Progenitor cell of endocrine pancreas (in vitro differentiated cells): ENCODE data around the gene CKM. TPM values are rescaled to one million over a fixed set of nuclear protein-coding genes. Genes with fewer than 3 reads are reported as not detected.

Source experiments
- DNase-seq: peaks from one replicate; pipeline ENCODE4 v3.0.0; 2021; ENCODE audit warnings: low spot score; ENCODE audit not compliant: unreplicated experiment
- H3K27ac Mint-ChIP-seq: 2 replicates; pipeline ENCODE4 v1.8.0; 2021; ENCODE audit warnings: mild to moderate bottlenecking, moderate library complexity, mixed read lengths
- H3K27me3 Mint-ChIP-seq: 2 replicates; pipeline ENCODE4 v1.8.0; 2021; ENCODE audit warnings: mixed read lengths
- H3K36me3 Mint-ChIP-seq: 2 replicates; pipeline ENCODE4 v1.8.0; 2022; ENCODE audit warnings: mixed read lengths; ENCODE audit not compliant: insufficient read depth
- H3K4me1 Mint-ChIP-seq: 2 replicates; pipeline ENCODE4 v1.8.0; 2021; ENCODE audit warnings: low read depth, mixed read lengths
- H3K4me3 Mint-ChIP-seq: 2 replicates; pipeline ENCODE4 v1.8.0; 2021; ENCODE audit warnings: low read depth, mild to moderate bottlenecking, moderate library complexity, mixed read lengths
- H3K9me3 Mint-ChIP-seq: 2 replicates; pipeline ENCODE4 v1.8.0; 2021; ENCODE audit warnings: low read depth, mixed read lengths
- total RNA-seq: library from RNA; stranded (reverse); gene quantifications from 2 replicates; pipeline ENCODE4 v1.2.1, GENCODE V29; 2021
- TF ChIP-seq, protein P1 (sequence below): fragments of 200-600 bp; sonication (generic); IDR thresholded peaks from one replicate; pipeline ENCODE4 v1.5.0; 2021; ENCODE audit warnings: antibody characterized with exemption, mild to moderate bottlenecking; ENCODE audit not compliant: unreplicated experiment

Gene CKM
- total RNA-seq, 1 donor from 2014 or later, result not detected

DNA sequence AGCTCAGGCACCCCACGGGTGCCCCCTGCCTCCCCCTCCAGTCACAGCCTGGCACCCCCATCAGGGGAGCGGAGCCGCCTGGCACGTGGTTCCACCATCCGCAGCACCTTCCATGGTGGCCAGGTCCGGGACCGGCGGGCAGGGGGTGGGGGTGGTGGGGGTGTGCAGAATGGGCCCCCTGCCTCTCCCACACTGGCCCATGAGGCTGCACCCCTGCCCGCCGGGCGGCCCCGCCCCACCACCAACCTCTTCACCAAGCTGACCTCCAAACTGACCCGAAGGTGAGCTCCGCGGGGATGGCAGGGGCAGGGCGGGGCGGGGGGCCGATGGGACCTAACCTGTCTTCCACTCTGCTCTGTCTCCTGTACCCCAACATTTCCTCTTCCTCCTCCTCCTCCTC lies 25.0 kb downstream of the CKM start:
- TF ChIP-seq, protein P1, sequence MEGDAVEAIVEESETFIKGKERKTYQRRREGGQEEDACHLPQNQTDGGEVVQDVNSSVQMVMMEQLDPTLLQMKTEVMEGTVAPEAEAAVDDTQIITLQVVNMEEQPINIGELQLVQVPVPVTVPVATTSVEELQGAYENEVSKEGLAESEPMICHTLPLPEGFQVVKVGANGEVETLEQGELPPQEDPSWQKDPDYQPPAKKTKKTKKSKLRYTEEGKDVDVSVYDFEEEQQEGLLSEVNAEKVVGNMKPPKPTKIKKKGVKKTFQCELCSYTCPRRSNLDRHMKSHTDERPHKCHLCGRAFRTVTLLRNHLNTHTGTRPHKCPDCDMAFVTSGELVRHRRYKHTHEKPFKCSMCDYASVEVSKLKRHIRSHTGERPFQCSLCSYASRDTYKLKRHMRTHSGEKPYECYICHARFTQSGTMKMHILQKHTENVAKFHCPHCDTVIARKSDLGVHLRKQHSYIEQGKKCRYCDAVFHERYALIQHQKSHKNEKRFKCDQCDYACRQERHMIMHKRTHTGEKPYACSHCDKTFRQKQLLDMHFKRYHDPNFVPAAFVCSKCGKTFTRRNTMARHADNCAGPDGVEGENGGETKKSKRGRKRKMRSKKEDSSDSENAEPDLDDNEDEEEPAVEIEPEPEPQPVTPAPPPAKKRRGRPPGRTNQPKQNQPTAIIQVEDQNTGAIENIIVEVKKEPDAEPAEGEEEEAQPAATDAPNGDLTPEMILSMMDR, result no peak
- DNase-seq, result no peak
- no peaks in the 10 kb centered on the region for H3K9me3 Mint-ChIP-seq
- H3K27me3 Mint-ChIP-seq, result no peaks in the 10 kb centered on the region
- peaks cover 40% of the 10 kb centered on the region for H3K36me3 Mint-ChIP-seq
- H3K27ac Mint-ChIP-seq, result no peak overlapping the region
- H3K4me3 Mint-ChIP-seq, result no peak overlapping the region
- no peaks in the 10 kb centered on the region for H3K4me1 Mint-ChIP-seq

DNA sequence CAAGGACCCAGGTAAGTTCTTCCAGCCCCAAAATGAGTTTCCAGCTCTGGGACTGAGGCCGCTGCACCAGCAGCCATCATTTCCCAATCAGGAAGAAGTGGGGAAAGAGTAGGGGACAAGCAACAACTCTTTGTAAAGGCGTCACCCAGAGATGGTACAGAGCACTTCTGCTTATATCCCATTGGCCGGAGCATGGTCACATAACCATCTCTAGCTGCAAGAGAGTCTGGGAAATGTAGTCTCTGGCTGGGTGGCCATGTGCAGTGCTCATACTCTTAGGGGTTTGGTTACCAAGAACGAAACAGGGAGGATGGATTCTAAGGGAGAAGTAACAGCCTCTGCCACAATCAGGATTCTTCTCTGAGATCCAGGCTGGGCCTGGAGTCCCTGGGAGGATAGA lies 26.3 kb downstream of the CKM start:
- Mint-ChIP-seq H3K4me3 (no peak overlapping the region), H3K9me3 (no peaks in the 10 kb centered on the region), H3K27ac (no peak overlapping the region), H3K4me1 (no peaks in the 10 kb centered on the region), H3K36me3 (peaks cover 50% of the 10 kb centered on the region), H3K27me3 (no peaks in the 10 kb centered on the region)
- no peak for DNase-seq
- TF ChIP-seq, protein P1, result no peak

DNA sequence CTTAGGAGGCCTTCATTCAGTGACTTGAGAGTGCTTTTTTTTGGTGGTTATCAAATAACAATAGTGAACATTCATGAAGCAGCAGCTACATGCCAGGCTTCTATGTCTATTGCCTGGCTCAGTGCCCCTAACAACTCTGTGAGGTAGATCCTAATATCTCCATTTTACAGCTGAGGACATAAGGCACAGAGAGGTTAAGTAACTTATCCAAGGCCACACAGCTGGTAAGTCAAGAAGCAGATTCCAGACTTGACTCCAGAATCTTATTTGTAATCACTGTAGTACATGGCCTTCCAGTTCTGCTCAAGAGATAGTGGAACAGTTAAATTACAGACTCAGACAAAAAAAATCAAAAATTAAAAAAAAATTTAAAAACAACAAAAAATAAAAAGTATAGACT lies 26.8 kb downstream of the CKM start:
- Mint-ChIP-seq H3K36me3 (peaks cover 52% of the 10 kb centered on the region), H3K27ac (no peak overlapping the region), H3K27me3 (no peaks in the 10 kb centered on the region), H3K4me1 (no peaks in the 10 kb centered on the region), H3K9me3 (no peaks in the 10 kb centered on the region), H3K4me3 (no peak overlapping the region)
- TF ChIP-seq, protein P1, result no peak
- no peak for DNase-seq

DNA sequence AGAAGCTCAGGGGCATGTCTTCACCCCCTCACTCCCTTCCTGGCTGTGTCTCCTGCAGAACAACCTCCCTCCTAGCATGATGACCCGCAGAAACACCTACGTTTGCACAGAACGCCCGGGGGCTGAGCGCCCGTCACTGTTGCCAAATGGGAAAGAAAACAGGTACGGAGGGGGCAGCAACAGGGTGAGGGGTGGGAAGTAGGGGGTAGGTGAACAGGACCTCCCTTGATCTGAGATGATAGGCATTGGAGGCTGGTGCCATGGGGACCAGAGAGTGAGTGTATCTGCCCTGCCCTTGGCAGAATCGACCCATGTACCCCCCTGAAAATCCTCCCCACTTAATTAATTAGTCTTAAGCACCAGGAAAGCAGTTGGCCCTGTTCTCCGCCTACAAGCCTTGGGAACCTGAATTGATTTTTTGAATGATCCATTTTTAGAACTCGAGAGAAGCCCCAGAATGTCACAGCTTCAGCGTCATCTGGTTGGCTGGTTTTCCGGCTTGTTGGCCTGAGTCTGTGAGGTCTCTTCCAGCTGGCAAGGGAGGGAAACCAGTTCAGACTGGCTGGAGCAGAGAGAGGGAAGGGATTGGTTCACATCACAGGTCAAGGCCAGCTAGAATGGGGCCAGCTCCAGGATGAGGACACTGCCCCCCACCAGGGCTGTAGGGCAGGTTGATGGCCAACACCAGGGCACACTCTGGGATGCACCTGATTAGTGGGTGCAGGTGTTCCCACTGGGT lies 28.2 kb downstream of the CKM start:
- H3K27me3 Mint-ChIP-seq, result no peaks in the 10 kb centered on the region
- DNase-seq, result no peak
- H3K4me1 Mint-ChIP-seq, result no peaks in the 10 kb centered on the region
- H3K27ac Mint-ChIP-seq, result peak overlapping the region; percentile 31
- no peaks in the 10 kb centered on the region for H3K9me3 Mint-ChIP-seq
- peaks cover 50% of the 10 kb centered on the region for H3K36me3 Mint-ChIP-seq
- no peak overlapping the region for H3K4me3 Mint-ChIP-seq
- TF ChIP-seq, protein P1, result no peak

DNA sequence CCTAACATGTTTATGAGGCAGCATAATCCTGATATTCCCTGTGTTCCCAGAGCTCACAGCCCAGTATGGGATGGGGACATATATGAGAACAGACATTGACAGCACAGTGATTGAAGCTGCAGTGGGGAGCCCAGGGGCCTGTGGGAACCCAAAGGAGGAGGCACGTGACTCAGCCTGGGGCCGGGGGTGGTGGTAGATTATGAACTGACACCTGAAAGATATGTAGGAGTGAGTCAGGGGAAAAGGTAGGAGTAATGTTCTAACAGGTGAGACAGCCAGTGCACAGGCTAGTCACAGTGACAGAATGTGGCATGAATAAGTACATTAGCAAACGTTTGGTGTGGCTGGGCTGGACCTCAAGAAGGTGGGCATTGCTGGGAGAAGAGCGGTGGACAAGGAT lies 29.0 kb downstream of the CKM start:
- no peaks in the 10 kb centered on the region for H3K9me3 Mint-ChIP-seq
- no peaks in the 10 kb centered on the region for H3K27me3 Mint-ChIP-seq
- no peak for DNase-seq
- no peak overlapping the region for H3K27ac Mint-ChIP-seq
- no peaks in the 10 kb centered on the region for H3K4me1 Mint-ChIP-seq
- H3K36me3 Mint-ChIP-seq, result peaks cover 49% of the 10 kb centered on the region
- no peak overlapping the region for H3K4me3 Mint-ChIP-seq
- TF ChIP-seq, protein P1, result no peak
